GOT3 (cell line): Measurements from ENCODE around the gene IRF5.
"Not testable (repeated sequence)": the region's sequence is repeated elsewhere in the genome, so short reads cannot be mapped to it uniquely, and the experiment has no call there.

ENCODE experiments used
- DNase-seq: peaks from one replicate; lab custom pipeline; 2025; ENCODE audit warnings: mixed read lengths; lab: John Stamatoyannopoulos, UW

Gene IRF5

GRCh38 chr7:128961030-128961659 lies 23.4 kb downstream of the IRF5 start:
- no peak for DNase-seq

DNA sequence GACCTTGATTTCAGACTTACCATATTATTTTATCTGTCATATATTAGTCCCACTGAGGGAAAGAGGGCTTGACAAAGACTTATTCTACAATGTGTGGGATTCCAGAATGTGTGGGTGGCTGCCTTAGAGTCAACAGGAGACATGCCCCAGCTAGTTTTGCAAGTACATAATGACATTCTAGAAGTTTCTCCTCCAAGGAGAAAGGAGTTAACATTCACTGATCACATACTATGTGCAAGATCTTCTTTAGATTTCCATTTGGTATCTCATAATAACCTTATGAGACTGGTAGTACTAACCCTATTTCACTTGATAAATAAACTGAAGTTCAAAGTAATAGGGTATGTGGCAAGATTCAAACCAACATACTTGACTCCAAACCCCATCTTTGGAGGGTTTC lies 25.2 kb downstream of the IRF5 start:
- no peak for DNase-seq

DNA sequence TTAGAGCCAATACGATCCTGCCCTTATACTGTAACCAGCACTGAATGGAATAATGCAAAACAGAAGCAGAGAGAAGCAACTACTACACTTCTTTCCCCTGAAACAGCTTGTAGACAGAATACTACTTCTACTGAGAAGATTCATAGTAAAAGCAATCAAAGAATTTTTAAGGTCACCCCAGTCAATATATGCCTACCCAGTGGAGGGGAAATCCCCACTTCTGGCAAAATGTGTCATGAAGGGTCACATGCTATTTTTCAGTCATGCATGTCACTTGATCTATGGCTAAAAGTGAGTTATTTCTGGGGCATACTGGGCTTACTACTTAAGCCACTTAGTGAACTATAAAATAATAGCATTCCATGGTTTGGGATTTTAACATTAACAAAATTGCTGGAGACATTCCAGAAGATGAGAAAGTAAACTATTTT lies 25.6 kb downstream of the IRF5 start:
- DNase-seq = no peak

GRCh38 chr7:128968624-128969023 lies 30.9 kb downstream of the IRF5 start:
- no peak for DNase-seq

- DNase-seq = no peak
These were observed 36.7 kb downstream of the IRF5 start for GRCh38 chr7:128974241-128974934.

- DNase-seq = no peak
These were observed 44.4 kb downstream of the IRF5 start for GRCh38 chr7:128982105-128982504.

DNA sequence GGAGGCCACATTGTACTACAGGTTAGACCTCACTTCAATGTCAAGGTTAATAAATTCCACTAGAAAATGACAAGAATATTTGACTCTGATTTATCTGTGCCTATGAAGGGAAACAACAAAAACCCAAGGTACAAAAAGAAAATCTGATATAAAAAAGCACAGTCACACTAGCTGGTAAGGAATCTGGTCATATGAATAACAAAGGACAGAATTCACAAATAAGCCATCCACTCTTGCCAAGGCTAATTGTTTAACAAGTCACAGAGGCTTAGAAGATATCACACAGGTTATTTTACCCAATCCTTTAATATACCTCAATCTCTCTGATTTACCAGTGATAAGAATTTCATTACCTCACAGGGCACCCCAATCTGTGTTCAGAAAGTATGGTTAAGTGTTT lies 47.9 kb downstream of the IRF5 start:
- no peak for DNase-seq

GRCh38 chr7:128986609-128987008 lies 48.9 kb downstream of the IRF5 start:
- DNase-seq = no peak

- DNase-seq = no peak
These were observed 50.6 kb downstream of the IRF5 start for GRCh38 chr7:128988372-128988771.

- no peak for DNase-seq
These were observed 52.2 kb downstream of the IRF5 start for GRCh38 chr7:128989961-128990360.

DNA sequence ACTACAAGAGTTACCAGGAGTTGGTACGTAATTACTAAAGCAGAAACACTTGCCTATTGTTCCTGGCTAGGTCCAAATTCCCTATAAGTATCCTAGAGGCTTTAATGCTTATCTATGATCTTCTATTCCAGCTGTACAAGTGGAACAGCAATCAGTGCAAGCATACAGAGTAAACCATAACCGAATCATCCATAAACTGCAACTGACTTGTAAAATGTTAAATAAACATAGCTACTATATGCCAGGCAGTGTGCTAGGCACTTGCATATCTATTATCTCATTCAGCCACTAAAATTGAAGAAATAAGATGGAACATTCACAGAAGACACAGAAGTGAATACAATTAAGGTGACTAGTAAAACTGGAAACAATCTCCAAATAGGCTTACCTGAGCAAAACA lies 55.7 kb downstream of the IRF5 start:
- no peak for DNase-seq

GRCh38 chr7:128994560-128994959 lies 56.8 kb downstream of the IRF5 start:
- DNase-seq = not testable (repeated sequence)

DNA sequence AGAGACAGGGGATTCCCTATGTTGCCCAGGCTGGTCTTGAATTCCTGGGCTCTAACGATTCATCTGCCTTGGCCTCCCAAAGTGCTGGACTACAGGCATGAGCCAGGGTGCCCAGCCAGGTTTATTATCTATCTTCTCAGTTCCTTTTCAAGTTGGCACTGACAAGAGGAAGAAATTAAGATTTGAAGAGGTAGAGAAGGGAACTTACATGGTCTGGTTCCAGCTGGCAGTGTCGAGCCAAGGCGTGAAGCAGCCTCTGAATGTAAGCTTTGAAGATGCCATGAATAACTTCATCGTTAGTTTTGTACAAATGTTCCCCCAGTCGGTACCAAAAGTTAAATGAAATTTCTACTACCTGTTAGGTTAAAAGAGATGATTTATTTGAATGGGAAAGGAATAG lies 59.5 kb downstream of the IRF5 start:
- DNase-seq = no peak
